Activated CD4-positive, alpha-beta T cell treated with anti-CD3 and anti-CD28 coated beads, Interleukin-2, amount 50 U/mL, for 24 hours (primary cell): ENCODE results near the gene SLC35E1.
"Not testable (repeated sequence)": the region's sequence is repeated elsewhere in the genome, so short reads cannot be mapped to it uniquely, and the experiment has no call there.

Source experiments
- DNase-seq, 2 donors: peaks; one replicate each; pipeline ENCODE4 v3.0.0-alpha.2; 2020; ENCODE audit warnings: low read depth in 1 of 2, low spot score in 1 of 2

The SLC35E1 gene

GRCh38 chr19:16525751-16526481, 46.3 kb downstream of the SLC35E1 start:
- no peak for DNase-seq

- no peak for DNase-seq
These were observed 47.1 kb downstream of the SLC35E1 start for GRCh38 chr19:16524991-16525734.

- DNase-seq = no peak
These were observed 49.4 kb downstream of the SLC35E1 start for GRCh38 chr19:16522559-16523377.

GRCh38 chr19:16521715-16522289, 50.4 kb downstream of the SLC35E1 start:
- no peak for DNase-seq

DNA sequence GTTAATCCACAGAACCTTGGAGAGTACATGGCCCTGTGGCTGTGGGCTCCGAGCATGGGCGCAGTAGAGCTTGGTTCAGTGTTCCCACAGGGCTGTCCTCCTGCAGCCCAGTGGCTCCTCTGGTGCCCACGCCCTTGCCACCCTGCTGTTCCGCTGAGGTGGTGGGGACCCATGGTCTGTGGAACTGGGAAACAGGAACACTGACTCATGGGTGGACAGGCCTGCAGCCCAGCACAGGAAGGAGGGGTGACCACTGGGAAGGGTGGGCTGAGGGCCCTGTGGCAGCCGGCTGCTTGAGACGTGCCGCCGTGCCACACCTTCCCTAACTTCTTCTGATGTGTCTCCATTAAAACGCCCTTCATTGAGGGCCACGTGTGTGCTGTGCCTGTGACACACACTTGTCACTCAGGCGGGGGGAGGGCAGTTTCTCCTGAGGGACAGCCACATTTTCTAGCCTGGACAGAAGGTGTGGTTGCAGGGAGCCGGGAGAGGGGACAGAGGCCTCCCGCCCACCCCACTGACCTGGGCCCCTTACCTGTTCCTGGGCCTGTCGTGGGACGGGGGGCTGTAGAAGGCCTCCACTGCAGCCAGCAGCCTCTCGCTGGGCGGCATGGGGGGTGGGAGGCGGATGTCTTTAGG, 51.1 kb downstream of the SLC35E1 start:
- no peak for DNase-seq

GRCh38 chr19:16520074-16520973, 51.9 kb downstream of the SLC35E1 start:
- no peak for DNase-seq

DNA sequence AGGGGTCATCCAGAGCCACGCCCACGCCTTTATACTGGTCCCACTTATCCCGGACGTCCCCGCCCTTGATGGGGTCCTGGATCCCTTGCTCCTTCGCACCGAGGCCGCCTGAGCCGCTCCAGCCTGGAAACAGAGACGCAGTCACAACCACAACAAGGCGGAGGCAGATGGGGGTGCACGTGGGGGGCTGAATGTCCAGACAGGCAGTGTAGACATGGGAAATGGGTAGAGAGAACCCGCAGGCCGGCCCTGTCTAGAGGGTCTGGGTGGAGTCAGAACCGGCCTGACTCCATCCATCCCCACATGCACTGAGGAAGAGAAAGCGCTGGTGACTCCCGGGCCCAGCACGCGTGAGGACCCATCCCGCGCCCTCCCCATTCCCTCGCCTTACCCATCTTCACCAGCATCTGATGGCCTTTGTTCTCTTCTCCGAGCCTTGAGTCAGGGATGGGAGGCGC, 53.0 kb downstream of the SLC35E1 start:
- DNase-seq = no peak

- no peak for DNase-seq
These were observed 53.6 kb downstream of the SLC35E1 start for GRCh38 chr19:16518483-16519229.

- DNase-seq = no peak
These were observed 54.2 kb downstream of the SLC35E1 start for GRCh38 chr19:16518061-16518460.

GRCh38 chr19:16516923-16517610, 55.1 kb downstream of the SLC35E1 start:
- no peak for DNase-seq

DNA sequence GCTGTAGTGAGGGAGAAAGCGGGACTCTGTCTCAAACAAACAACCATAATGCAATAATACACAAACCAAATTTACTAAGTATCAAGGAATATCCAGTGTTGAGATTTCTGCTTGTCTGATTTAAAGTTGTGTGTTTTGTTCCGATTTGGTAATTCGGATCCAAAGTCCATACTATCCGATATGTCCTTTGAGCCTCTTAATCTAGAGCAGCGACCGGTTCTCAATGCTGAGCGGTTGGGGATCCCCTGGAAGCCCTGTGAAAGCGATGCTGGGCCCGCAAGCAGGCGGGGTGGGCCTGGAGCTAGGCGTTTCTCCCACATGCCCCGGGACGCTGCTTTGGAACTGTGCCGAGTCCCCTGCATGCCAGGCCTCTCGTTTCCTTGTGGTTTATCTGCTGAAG, 55.8 kb downstream of the SLC35E1 start:
- DNase-seq = no peak

- no peak for DNase-seq
These were observed 57.7 kb downstream of the SLC35E1 start for GRCh38 chr19:16514383-16515019.

DNA sequence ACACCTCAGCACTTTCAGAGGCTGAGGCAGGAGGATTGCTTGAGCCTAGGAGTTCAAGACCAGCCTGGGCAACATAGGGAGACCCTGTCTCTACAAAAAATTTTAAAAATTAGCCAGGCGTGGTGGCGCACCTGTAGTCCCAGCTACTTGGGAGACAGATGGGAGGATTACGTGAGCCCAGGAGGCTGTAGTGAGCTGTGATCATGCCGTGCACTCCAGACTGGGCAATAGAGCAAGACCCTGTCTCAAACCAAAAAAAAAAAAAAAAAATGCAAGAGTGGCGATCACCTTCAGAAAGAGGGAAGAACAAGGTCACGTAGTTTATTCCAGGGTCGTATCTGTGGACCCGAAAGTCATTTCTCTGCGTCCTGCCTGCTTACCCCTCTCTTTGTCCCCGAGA, 59.6 kb downstream of the SLC35E1 start:
- not testable (repeated sequence) for DNase-seq

- DNase-seq = no peak
These were observed 62.8 kb downstream of the SLC35E1 start for GRCh38 chr19:16509141-16510061.

DNA sequence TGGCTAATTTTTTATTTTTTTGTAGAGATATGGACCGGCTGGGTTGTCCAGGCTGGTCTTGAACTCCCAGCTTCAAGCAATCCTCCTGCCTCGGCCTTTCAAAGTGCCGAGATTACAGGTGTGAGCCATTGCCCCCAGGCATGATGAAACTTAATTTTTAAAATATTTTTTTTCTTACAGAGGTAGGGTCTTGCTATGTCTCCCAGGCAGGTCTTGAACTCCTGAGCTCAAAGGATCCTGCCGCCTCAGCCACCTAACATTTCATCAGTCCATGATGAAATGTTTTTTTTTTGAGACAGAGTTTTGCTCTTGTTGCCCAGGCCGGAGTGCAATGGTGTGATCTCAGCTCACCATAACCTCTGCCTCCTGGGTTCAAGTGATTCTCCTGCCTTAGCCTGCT, 63.7 kb downstream of the SLC35E1 start:
- DNase-seq = no peak

- no peak for DNase-seq
These were observed 65.3 kb downstream of the SLC35E1 start for GRCh38 chr19:16506961-16507360.

- not testable (repeated sequence) for DNase-seq
These were observed 66.1 kb downstream of the SLC35E1 start for GRCh38 chr19:16506161-16506560.
